K562 (cell line): ENCODE results near the gene IL4R. TPM values are rescaled to one million over a fixed set of nuclear protein-coding genes. Genes with fewer than 3 reads are reported as not detected.

Experiments used
- ATAC-seq: fragments of 200-7000 bp; cut with Tn5 transposase; 3 replicates; pipeline ENCODE4 v1.9.1; 2020; ENCODE audit warnings: moderate library complexity
- BruUV-seq: library from RNA; stranded (reverse); fragments of 400-500 nt; replicated peaks from 2 replicates; lab custom pipeline; 2021; lab: Mats Ljungman, UMichigan
- CTCF ChIA-PET: fragments of 300-600 bp; formaldehyde crosslinking; extraction: SDS; loops from one replicate; lab custom pipeline; 2021; ENCODE audit warnings: low intra/inter-chr PET ratio; lab: Yijun Ruan, JAX
- POLR2A ChIA-PET: fragments of 300-600, 350-650 bp; sonication (Branson Sonifier 250); formaldehyde crosslinking; extraction: SDS; loops from one replicate; lab custom pipeline; 2021; ENCODE audit warnings: antibody characterized with exemption, inconsistent platforms; lab: Yijun Ruan, JAX
- DNase-seq, 4 experiments: peaks; one replicate each; pipeline versions ENCODE4 v3.0.0 to v3.0.0-alpha.2; 2011 to 2018; ENCODE audit warnings: low spot score in 3 of 4, mixed read lengths in 3 of 4; ENCODE audit errors: extremely low read depth in 1 of 4
- FAIRE-seq: peaks from 2 replicates; lab custom pipeline; 2011; peaks lifted over from hg19 to GRCh38; lab: Jason Lieb, UNC
- H2AFZ ChIP-seq: 2 replicates; pipeline ENCODE4 v1.6.0; 2011; ENCODE audit warnings: low read depth, low read length, control low read depth, inconsistent platforms
- H3K27ac ChIP-seq: fragments of 200-600 bp; 3 replicates; pipeline ENCODE4 v1.8.0; 2011; ENCODE audit warnings: low read depth, mild to moderate bottlenecking, control low read depth, inconsistent platforms, low read length, moderate library complexity, mixed read lengths; ENCODE audit errors: extremely low read depth
- H3K27me3 ChIP-seq, 2 experiments: fragments of 300-600 bp in 1 of 2; 2 replicates in 1 of 2; 3 replicates in 1 of 2; pipeline versions ENCODE4 v1.6.0 to v1.8.0; 2011; ENCODE audit warnings: inconsistent platforms in 2 of 2, low read length in 2 of 2, mild to moderate bottlenecking in 1 of 2, mixed read lengths in 1 of 2, moderate library complexity in 1 of 2; ENCODE audit not compliant: control insufficient read depth in 2 of 2, insufficient read depth in 2 of 2
- H3K36me3 ChIP-seq: fragments of 300-600 bp; 3 replicates; pipeline ENCODE4 v1.8.0; 2011; ENCODE audit warnings: mild to moderate bottlenecking, low read length, inconsistent platforms; ENCODE audit not compliant: control insufficient read depth, insufficient read depth
- H3K4me1 ChIP-seq, 2 experiments: fragments of 200-600 bp in 1 of 2; replicated peaks in 1 of 2; 2 replicates in 1 of 2; 3 replicates in 1 of 2; pipeline versions ENCODE4 v1.5.1 to v1.8.0; 2011; ENCODE audit warnings: inconsistent platforms in 2 of 2, low read length in 2 of 2, mild to moderate bottlenecking in 1 of 2, mixed read lengths in 1 of 2, moderate library complexity in 1 of 2; ENCODE audit not compliant: control insufficient read depth in 2 of 2, insufficient read depth in 2 of 2
- H3K4me2 ChIP-seq: 2 replicates; pipeline ENCODE4 v1.6.1; 2011; ENCODE audit warnings: low read length, control low read depth, inconsistent platforms, mixed read lengths; ENCODE audit not compliant: insufficient read depth
- H3K4me3 ChIP-seq: fragments of 200-600 bp; sonication (generic), shearing (Covaris generic); 2 replicates; pipeline ENCODE4 v1.5.1; 2016; ENCODE audit warnings: control low read depth, inconsistent platforms
- H3K79me2 ChIP-seq: fragments of 200-600 bp; 3 replicates; pipeline ENCODE4 v1.8.0; 2011; ENCODE audit warnings: low read length, inconsistent platforms; ENCODE audit not compliant: control insufficient read depth, insufficient read depth
- H3K9ac ChIP-seq, 2 experiments: 2 replicates each; pipeline versions ENCODE4 v1.6.0 to v1.6.1; 2011; ENCODE audit warnings: low read depth in 2 of 2, low read length in 2 of 2, control low read depth in 1 of 2, inconsistent platforms in 1 of 2, mild to moderate bottlenecking in 1 of 2, mixed read lengths in 1 of 2; ENCODE audit not compliant: insufficient read depth in 1 of 2
- H3K9me1 ChIP-seq: one replicate; pipeline ENCODE4 v1.6.0; 2011; ENCODE audit warnings: inconsistent platforms, mild to moderate bottlenecking, low read length, moderate library complexity; ENCODE audit not compliant: control insufficient read depth, insufficient read depth
- H3K9me3 ChIP-seq: replicated peaks from 2 replicates; pipeline ENCODE4 v1.5.1; 2011; ENCODE audit warnings: low read depth, low read length, inconsistent platforms; ENCODE audit not compliant: control insufficient read depth, insufficient read depth
- H4K20me1 ChIP-seq: replicated peaks from 2 replicates; pipeline ENCODE4 v1.6.1; 2011; ENCODE audit warnings: low read length, inconsistent platforms, mixed read lengths; ENCODE audit not compliant: control insufficient read depth, insufficient read depth
- DMBX1 ChIP-seq: fragments of 250-450 bp; sonication (Bioruptor Pico); IDR thresholded peaks from 2 replicates; pipeline ENCODE4 v1.8.0; 2022; ENCODE audit warnings: inconsistent platforms, mild to moderate bottlenecking, moderate library complexity, borderline replicate concordance
- E2F3 ChIP-seq: fragments of 250-450 bp; sonication (Bioruptor Pico); IDR thresholded peaks from 2 replicates; pipeline ENCODE4 v1.4.0; 2020; ENCODE audit warnings: mild to moderate bottlenecking
- JUN ChIP-seq, 2 experiments: sonication (generic) in 1 of 2; formaldehyde crosslinking in 1 of 2; IDR thresholded peaks; 2 replicates each; pipeline versions ENCODE4 v1.6.1 to v1.8.0; 2012 to 2022; ENCODE audit warnings: borderline replicate concordance in 2 of 2, mild to moderate bottlenecking in 2 of 2, improper control_type of control experiment in 1 of 2, low read depth in 1 of 2, low read length in 1 of 2, missing genetic modification reagents in 1 of 2
- KAT7 ChIP-seq: sonication (generic); formaldehyde crosslinking; IDR thresholded peaks from 2 replicates; pipeline ENCODE4 v1.8.0; 2022; ENCODE audit warnings: missing genetic modification reagents, mild to moderate bottlenecking, borderline replicate concordance
- MECOM ChIP-seq: fragments of 250-450 bp; sonication (Bioruptor Pico); IDR thresholded peaks from 2 replicates; pipeline ENCODE4 v1.8.0; 2022; ENCODE audit warnings: inconsistent platforms
- MXD1 ChIP-seq: fragments of 250-450 bp; sonication (Bioruptor Pico); IDR thresholded peaks from 2 replicates; pipeline ENCODE4 v1.8.0; 2021; ENCODE audit warnings: borderline replicate concordance, mild to moderate bottlenecking, moderate library complexity; ENCODE audit not compliant: poor library complexity, severe bottlenecking
- PCBP2 ChIP-seq: fragments of 200-400 bp; formaldehyde crosslinking; IDR thresholded peaks from 2 replicates; pipeline ENCODE4 v1.6.1; 2018; ENCODE audit warnings: low read length, low read depth, mild to moderate bottlenecking, moderate library complexity; ENCODE audit not compliant: poor library complexity, severe bottlenecking
- SREBF1 ChIP-seq: fragments of 150-350 bp; IDR thresholded peaks from 2 replicates; pipeline ENCODE4 v1.6.1; 2014; ENCODE audit warnings: antibody characterized with exemption, low read depth, low read length, borderline replicate concordance
- TSC22D4 ChIP-seq: fragments of 450-650 bp; IDR thresholded peaks from 2 replicates; pipeline ENCODE4 v1.6.1; 2016; ENCODE audit warnings: missing genetic modification characterization, missing biosample characterization, control low read depth
- ZNF347 ChIP-seq: fragments of 450-650 bp; formaldehyde crosslinking; IDR thresholded peaks from 2 replicates; pipeline ENCODE4 v1.4.0; 2020; ENCODE audit warnings: low read depth, mild to moderate bottlenecking, moderate library complexity
- ZNF830 ChIP-seq: fragments of 250-450 bp; sonication (Bioruptor Pico); IDR thresholded peaks from 2 replicates; pipeline ENCODE4 v1.5.0; 2021; ENCODE audit warnings: mild to moderate bottlenecking
- WGBS: fragments of 100-300 bp; shearing (Covaris generic); methylation state at CpG from one replicate; pipeline ENCODE4 v1.1.6; 2016; ENCODE audit warnings: low coverage, mixed read lengths; ENCODE audit not compliant: insufficient coverage; ENCODE audit errors: missing lambda C conversion rate; 5-methylcytosine and 5-hydroxymethylcytosine counted together
- in situ Hi-C: fragments of 300-500 bp; cut with MboI; formaldehyde crosslinking; loops from 4 replicates; pipeline ENCODE4 v1.15.0; 2018; ENCODE audit warnings: inconsistent platforms, mixed read lengths
- intact Hi-C: fragments of 100-400 bp; cut with micrococcal nuclease; formaldehyde crosslinking; loops from 2 replicates; pipeline ENCODE4 v1.14.2; 2022
- polyA plus RNA-seq, 8 experiments: library from polyadenylated mRNA; depleted of rRNA in 4 of 8; stranded (reverse) in 5 of 8; unstranded in 3 of 8; fragments of >200 nt; fragmentation: Nextera tagmentation in 2 of 8; fragmentation: Illumina TruSeq in 1 of 8; extraction: Ambion mirVana in 2 of 8; extraction: Trizol in 1 of 8; gene quantifications; 2 replicates each; pipeline versions ENCODE4 v1.2.1 to v1.2.3, GENCODE V29; 2011 to 2014; ENCODE audit warnings: inconsistent platforms in 1 of 8, missing spikeins in 1 of 8
- total RNA-seq, 7 experiments: library from RNA; depleted of rRNA in 6 of 7; stranded (reverse); fragments of >200 nt in 6 of 7; fragmentation: Illumina TruSeq in 2 of 7; extraction: Trizol in 2 of 7; gene quantifications; 2 replicates each; pipeline versions ENCODE4 v1.2.1 to v1.2.3, GENCODE V29; 2011 to 2021; ENCODE audit warnings: low replicate concordance in 1 of 7

The IL4R gene
- total and polyA plus RNA-seq, 9 of the 15 experiments (the other 6 are each of a cell fraction or from before 2014, with no cell fraction given) = 0.17 to 5.8 (median 3.3) TPM

GRCh38 chr16:27361987-27362386, 48.2 kb downstream of the IL4R start:
- Histone ChIP-seq H3K4me1 (peaks cover 0 to 1% of the 10 kb centered on the region in 2 experiments; a peak in 2 of 5 replicates), H3K9me3 (no peaks in the 10 kb centered on the region; the same call in 1 of the 2 replicates), H3K27me3 (peaks cover 0 to 10% of the 10 kb centered on the region in 2 experiments; a peak in 2 of 5 replicates), H3K27ac (no peak overlapping the region), H3K4me3 (no peak overlapping the region), H3K36me3 (no peaks in the 10 kb centered on the region), H3K9me1 (no peaks in the 10 kb centered on the region), H3K4me2 (no peak overlapping the region), H3K79me2 (no peaks in the 10 kb centered on the region), H2AFZ (no peak overlapping the region), H4K20me1 (no peaks in the 10 kb centered on the region), H3K9ac (no peak overlapping the region)
- intact Hi-C loops = no loop called here
- DNase-seq (no peak), ATAC-seq (no peak), FAIRE-seq (no peak)
- in situ Hi-C loops = no loop called here
- ChIA-PET CTCF (no interaction called here), POLR2A (interaction anchor here (1.1 kb wide), 1 partner anchor 209 kb away, joined by 3 read pairs; no protein-coding TSS in a partner anchor)
- TF ChIP-seq MECOM (CRISPR knock-in tag) (no peak), DMBX1 (no peak), MXD1 (no peak), ZNF347 (CRISPR knock-in tag) (no peak), E2F3 (CRISPR knock-in tag) (no peak), SREBF1 (no peak), ZNF830 (CRISPR knock-in tag) (no peak), KAT7 (no peak), TSC22D4 (tag) (no peak), JUN (IDR thresholded peaks at IDR 0.05; ENCODE audit: borderline replicate concordance, low read depth, low read length) (no peak), JUN (CRISPR knock-in tag; IDR thresholded peaks at IDR 0.05; ENCODE audit: borderline replicate concordance) (no peak), PCBP2 (no peak)
- BruUV-seq = no TSS peak
- WGBS = 19% methylated on average over 3 of the region's 3 CpGs
